GM19239 (cell line): ENCODE results near the gene TP63.
A peak's percentile ranks its signal among the peaks of the same experiment; 100 is the strongest.

Experiments
- DNase-seq: peaks from one replicate; pipeline ENCODE4 v3.0.0; 2011; ENCODE audit warnings: low spot score; ENCODE audit not compliant: insufficient read length
- FAIRE-seq: peaks from 2 replicates; lab custom pipeline; 2011; peaks lifted over from hg19 to GRCh38; lab: Jason Lieb, UNC

Gene TP63

DNA sequence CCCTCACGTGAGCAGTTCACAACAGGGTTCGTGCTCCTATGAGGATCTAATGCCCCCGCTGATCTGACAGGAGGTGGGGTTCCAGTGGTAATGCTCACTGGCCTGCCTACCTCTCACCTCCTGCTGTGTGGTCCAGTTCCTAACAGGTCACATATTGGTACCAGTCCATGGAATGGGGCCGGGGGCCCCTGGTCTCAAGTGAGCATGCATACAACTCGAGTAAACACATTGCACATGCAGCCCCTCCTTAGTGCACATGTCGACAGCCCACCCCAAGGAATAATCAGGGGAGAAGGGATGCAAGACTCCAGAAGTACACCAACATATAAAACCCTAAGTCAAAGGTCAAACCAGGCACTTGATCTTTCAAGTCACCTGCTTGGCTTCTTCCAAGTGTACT lies 127.0 kb downstream of the TP63 start:
- FAIRE-seq, result no peak
- no peak for DNase-seq

DNA sequence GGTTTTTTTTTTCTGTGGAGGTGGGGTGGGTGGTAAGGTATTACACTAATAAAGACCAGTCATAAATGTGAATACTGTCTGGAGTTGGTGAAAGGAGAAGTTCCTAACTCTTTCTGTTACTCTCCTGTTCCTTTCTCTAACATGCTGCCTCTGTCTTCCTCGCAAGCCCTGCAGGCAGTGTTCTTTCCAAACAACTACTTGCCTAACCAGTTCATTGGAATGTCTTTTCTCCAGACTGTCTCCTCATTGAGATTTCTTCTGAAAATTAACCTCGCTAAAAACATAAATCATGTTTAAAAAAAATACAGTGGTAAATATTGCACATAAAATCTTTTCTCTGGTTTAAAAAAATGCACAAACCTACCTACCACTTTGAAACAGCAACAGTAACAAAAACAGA lies 135.2 kb downstream of the TP63 start:
- no peak for FAIRE-seq
- no peak for DNase-seq

DNA sequence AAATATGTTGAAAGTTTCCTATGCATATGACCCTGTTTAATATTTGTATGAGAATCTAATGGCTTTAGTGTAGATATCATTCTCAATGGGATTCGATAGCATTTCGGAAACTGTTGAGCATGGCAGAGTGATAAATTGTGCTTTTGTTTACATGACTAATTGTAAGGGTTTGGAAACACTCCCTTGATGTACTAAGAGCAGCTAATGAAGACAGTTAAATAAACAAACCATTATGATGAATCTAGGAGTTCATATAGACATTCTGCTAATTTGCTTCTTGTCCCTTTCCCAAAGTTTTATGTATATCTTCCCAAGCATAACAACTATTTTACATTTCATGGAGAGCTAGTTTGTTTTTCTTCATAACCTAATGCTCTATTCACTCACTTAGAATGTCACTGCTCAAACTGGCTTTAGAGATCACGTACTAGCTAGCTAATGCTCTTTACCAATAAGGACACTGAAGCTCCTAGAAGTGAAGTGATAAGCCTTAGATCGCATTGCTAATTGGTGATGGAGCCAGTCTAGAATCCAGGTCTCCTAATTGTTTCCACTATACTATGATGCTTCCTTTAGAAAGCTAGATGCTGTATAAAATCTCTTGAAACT lies 140.8 kb downstream of the TP63 start:
- FAIRE-seq (no peak), DNase-seq (no peak)

DNA sequence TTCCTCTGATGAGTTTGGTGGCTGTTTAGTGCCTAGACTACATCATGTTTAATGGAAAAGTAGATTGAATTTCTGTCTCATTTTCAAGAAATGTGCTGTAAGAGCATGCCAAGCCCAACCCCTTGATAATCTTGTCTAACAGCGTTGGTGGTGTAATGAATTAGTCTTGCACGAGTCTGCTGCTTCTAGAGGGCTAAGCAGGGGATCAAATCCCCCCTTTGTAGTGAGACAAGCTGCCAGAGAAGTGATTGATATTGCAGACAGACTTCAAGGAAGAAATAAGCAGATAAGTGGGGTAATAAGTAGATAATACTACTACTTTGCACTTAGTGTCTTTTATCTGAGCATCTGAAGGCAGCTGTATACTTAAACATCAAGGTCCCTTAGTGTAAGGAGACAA lies 141.4 kb downstream of the TP63 start:
- DNase-seq (no peak), FAIRE-seq (no peak)

DNA sequence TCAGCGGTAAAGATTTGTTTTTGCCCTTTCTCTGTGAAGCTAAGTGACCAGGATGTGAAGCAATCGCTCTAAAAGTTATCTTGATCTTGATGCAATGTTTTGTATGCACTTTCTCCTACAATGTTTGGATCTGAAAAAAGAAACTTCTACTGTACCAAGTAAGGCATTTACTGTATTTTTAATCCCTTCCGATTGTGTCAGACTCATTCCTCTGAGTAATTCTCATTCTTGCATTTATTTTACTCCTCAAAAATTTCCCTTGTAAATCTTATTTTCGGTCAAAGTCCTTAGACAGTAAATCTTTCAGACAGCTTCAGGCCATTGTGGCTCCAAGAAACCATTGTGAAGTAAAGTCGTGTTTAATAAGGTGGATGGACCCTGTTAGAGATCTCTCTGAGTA lies 141.9 kb downstream of the TP63 start:
- no peak for DNase-seq
- FAIRE-seq, result no peak

DNA sequence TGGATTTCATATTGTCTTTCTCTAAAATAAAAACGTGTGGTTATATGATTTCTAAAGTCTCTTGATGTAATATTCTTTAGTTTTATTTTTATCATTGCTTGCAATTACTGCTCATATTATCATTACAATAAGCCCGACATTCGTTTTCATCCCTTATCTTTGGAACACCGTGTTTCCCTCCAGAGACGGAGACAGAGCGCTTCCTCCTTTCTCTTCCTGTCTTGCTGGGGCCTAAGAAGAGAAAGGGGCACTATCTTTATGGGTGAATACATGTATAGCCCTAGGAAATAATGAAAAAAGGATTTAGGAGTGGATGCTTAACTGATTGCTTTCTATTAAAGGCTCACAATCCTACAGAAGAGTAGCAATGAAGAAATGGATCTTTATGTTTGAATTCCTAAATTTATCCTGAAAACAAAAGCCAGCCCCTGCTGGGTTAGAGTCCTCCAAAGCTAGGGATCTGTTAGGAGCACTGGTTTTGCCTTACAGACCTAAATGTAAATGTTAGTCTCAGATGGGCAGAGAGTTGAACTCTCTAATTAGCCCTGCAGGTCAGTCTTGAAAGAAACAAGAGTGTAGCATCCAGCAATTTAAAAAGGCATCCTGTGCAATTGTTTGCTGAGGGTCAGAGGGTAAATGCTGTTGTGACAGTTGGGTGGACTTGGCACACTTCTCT lies 145.1 kb downstream of the TP63 start:
- FAIRE-seq (no peak), DNase-seq (no peak)

DNA sequence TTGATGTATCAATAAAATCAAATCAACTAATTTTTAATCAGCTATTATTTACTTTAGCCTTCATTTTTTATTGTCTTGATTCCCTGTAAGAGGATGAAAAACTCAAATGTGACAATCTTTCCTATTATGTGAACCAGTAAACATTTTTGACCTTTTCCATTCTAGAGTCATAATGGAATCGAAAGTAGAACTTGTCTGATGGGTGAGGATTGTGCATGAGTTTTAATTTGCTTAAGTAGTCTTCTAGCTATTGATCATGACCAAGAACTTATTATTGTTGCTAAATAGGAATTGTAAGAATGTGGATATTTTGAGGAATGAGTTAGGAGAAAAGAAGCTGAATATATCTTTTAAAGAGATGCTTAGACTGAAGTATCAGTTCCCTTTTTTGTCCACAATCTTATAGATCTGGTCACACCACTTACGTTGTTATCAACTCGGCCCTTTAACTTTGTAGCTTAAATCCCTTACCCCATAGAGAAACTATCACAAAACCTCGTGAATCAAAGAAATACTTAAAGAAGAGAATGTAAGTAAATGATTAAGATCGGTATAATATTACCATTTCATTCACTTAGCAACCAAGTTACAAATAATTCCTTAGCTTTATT lies 147.3 kb downstream of the TP63 start:
- DNase-seq (no peak), FAIRE-seq (peak; percentile 52)

DNA sequence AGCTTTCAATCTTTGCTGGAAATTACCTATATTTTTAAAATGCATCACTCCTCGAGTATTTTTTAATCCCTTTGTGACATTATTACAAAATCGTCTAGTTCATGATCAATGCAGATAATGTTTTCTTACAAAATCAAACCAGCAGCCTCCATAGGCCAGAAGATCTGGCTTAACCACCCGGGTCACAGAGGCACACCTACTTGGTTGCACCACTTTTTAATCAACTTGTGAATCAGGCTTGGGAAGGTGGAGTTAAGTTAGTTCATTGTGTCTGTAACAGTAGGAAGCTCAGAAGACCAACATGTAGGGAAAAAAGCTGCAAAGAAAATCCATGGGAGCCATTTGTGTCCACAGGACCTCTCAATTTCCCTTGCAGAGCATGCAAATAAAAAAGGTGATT lies 148.0 kb downstream of the TP63 start:
- FAIRE-seq, result no peak

DNA sequence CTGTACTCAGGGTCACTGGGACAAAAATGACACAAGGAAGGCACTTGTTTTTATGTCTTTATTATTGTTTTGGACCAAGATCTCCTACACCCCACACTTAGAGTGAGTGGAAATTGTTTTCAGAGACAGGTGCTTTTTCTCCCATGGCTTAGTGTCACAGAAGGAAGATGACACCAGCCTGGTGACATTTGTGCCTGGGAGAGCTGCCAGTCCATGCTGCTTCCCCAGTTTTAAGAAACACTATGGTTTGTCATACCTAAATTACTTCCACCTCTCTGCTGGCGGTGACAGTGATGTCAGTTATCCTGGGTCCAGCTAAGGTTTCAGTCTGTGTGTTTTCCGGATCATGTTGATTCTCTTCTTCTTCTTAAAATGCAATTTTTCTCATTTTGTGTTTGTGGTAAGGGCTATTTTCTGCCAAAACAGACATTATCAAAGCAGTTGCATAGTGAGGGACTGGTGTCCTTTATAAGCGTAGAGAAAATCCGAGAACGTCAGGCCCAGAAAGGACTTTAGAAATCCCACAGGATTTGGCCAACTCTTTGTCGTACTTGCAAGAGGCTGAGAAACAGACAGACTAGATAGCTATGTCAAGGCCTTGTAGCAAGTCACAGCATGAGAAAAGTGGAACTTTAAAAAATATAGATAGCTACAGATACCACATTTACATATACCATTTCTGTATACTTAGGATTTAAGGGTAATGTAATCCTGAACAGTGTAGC lies 149.5 kb downstream of the TP63 start:
- FAIRE-seq (no peak), DNase-seq (no peak)

More for the DNA sequence above, 148.0 kb downstream of the TP63 start:
- DNase-seq, result no peak

DNA sequence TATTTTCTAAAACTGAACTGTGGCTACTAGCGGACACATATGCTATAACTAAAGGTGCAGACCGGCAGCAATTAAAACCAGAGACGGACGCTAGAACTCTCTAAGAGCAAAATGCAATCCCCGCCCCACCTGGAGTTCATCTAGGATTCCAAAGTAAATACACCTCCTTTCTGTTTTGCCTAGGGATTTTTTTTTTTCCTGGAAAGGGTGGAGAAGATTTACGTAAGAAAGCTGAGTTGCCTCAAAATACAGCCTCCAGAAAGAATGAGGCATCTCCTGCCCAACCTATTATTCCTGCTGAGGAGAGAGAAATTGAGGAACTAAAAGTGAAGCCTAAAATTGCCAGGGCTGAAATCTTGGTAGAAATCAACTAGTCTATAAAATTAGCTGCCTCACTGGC lies 150.2 kb downstream of the TP63 start:
- FAIRE-seq (no peak), DNase-seq (no peak)

DNA sequence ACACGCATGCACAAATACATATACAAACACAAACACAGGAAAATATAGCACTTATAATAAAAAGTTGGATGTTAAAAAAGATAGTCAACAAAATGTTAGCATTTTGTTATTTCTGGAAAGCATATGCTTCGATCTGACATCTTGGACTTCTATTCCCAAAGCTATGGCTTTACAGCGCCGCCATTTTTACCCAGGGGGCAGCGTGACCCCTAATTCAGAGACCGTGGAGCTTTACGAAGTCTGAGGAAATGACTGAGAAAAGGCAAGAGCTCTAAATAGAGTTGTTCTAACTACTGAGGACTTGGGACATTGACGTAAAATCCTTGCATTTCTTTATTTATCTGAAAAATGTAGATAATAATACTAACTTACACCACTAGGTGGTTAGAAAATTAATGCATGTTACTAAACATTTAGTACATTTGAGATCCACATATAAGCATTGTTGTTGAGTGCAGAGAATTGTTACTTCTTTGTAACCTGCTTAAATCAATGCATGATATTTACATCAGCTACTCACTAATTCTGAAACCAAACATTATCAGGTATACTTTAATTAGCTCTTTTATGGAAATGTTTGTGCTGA lies 155.4 kb downstream of the TP63 start:
- DNase-seq (no peak), FAIRE-seq (no peak)

DNA sequence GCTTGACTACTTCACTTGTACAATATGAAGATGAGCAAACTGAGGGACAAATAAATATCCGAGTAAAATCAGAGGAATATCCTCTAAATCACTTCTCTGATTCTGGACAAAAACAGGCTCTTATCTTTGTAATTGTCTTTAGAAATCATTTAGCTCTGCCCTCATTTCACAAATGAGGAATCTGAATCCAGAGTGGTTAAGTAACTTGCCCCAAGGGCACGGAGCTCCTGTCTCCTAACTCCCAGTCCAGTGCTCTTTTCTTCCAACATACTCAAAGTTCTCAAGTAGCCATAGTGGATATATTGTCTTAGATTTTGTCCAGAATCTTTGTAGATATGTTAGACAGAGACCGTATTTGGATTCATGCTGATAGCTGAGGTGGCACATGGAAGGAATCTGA lies 156.0 kb downstream of the TP63 start:
- FAIRE-seq (no peak), DNase-seq (no peak)

DNA sequence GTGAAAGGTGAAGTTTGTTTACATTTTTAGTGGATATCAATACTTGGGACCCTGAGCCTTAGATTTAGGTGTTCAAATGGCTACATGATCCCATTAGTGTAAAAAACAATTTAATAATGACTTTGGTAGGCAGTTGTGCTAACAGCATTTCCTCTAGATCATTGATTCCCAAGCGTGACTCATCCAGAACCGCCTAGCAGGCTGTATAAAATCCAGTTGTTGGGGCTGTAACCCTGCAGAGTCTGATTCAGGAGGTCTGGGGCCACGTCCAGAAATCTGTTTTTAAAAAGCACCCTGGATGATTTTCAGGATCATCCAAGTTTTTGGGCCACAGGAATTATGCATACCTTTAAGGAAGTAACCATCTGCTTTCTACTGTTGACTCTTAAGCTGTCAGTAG lies 156.4 kb downstream of the TP63 start:
- no peak for FAIRE-seq

DNA sequence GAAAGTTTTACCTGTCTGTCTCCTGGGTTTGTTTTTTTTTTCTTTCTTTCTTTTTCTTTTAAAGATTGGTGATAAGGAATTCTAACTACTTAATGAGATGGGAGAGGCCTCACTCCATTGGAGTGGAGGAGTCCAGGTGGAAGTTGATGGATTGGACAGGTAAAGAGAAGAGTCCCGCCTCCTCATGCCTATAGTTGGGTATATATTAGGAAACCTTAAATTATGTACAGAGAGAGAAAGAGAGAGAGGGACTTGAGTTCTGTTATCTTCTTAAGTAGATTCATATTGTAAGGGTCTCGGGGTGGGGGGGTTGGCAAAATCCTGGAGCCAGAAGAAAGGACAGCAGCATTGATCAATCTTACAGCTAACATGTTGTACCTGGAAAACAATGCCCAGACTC lies 158.2 kb downstream of the TP63 start:
- DNase-seq (no peak), FAIRE-seq (no peak)

More for the DNA sequence above, 156.4 kb downstream of the TP63 start:
- DNase-seq, result no peak

DNA sequence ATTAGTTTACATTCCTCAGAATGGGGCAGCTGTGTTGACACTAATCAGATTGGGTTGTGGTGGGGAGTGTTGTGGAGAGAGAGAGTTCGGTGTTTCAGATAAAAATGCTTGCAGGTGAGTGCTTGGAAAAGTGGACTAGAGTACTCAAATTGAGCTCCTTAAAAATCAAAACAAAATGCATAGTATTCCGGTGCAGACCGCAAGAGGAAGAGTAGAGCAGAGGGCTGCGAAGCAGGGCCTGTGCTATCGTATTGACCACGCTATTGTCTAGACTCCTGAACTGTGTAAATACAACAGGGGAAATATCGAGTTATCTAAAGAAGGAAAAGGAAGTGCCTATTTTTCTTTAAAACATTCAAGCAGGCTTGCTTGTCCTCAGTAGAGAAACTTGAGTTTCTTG lies 159.5 kb downstream of the TP63 start:
- FAIRE-seq, result no peak

DNA sequence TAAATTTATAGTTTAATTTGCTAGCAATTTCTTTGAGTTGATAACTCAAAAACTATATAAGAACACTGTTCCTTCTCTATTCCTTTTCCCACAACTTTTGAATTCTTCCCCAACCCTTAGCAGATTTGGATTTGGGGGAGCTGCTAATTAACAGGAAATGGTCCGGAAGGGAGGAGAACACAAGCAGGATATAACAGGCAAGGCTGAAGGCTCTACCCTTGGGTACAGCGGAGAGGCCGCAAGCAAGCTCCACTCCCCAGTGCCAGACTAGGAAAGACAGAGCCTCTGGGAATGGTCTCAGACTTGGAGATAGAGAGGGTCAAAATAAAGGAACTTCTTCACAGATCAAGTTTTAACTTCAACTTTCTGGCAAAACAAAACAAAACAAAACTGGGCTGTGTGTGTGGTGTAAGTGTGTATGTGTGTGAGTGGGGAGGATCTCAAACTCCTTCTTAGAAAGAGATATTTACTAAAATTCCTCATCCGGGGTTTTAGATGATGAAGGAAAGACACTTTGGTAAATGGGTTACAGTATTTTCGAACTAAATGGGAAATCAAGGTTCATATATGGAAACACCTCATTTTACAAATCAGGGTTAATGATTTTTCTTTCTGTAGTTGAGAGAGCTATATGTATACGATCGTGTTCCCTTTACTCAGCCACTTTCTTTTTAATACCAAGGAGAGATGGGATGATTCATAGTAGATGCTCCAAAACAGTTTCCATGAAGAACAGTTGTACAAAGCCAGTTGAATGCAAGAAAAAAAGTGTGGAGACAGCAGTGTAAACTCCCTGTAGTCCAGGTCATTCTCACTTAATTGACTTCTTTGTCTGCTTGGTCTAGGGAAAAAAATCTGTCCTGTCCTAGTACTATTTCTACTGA lies 161.1 kb downstream of the TP63 start:
- FAIRE-seq, result peak; percentile 8
- DNase-seq, result no peak

More for the DNA sequence above, 159.5 kb downstream of the TP63 start:
- DNase-seq, result no peak

DNA sequence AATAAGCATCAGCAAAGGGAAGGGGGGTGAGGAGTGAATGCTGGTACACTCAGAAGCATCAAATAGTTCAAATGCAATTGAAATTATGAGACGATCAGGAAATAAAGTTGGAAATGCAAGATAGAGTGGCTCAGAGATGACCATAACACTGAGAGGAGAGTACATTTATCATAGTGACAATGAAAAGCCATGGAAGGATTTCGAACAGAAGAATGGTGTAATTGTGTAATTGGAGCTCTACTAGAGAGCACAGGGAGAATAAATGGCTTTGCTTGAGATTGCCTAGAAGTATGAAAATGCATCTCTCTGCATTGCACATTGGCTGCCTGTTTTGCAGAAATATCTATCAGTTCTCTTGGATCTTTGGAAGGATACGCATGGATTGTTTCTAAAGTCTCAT lies 163.3 kb downstream of the TP63 start:
- DNase-seq (no peak), FAIRE-seq (no peak)

DNA sequence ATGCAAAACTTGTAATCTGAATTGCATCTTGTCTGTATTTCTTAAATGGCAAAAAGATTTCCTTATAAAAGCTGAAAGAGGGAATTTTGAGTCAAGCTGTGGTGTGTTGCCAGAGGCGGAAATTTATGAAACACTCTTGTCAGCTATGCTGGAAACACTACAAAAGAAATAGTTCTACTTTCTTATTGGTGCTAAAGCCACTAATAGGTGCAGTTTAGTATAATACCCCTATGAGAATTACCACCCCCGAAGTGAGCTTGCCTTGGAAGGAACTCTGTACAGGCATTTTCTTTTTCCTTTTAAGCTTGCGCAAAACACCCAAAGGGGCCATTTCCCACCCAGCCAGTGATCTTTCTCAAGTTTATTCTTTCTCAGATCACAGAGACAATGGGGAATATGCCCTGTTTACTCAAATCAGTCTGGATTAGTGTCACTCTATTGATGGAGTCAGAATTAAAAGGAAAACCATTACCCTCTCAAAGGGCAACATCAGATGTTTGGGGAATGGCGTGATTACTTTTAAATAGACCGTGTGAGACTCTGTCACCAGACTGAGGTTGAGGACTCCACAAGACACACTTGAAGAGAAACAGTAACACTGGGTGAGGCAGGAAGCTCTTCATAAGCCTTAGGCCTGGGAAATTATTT lies 166.0 kb downstream of the TP63 start:
- DNase-seq, result no peak
- no peak for FAIRE-seq

DNA sequence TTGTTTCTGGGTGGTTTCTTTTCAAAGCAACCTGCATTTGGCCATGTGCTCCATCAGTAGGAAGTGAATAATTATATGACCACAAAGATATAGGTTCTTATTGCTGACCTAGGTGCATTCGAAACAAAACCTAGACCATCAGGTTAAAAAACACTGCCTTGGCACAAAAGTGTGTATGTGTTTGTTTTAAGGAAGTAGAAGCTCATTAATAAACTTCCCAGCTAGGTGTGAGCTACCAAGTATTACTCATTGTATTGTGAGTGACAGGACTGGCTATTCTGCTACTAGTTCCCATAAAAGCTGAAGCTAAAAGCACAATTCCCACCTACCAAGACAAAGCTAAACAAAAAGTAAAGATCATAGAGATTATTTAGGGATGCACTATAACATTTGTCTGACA lies 168.2 kb downstream of the TP63 start:
- no peak for DNase-seq
- FAIRE-seq, result no peak
